GM19372 (cell line): ENCODE results near the gene TNFRSF13B.
"Not testable (repeated sequence)": the region's sequence is repeated elsewhere in the genome, so short reads cannot be mapped to it uniquely, and the experiment has no call there.

Source experiments
- ATAC-seq: cut with Tn5 transposase; IDR thresholded peaks from one replicate; pipeline ENCODE4 v1.9.1; 2021; ENCODE audit warnings: mild to moderate bottlenecking, low read depth, moderate library complexity; ENCODE audit not compliant: unreplicated experiment

The TNFRSF13B gene

GRCh38 chr17:16971458-16972338, at the start of gene TNFRSF13B:
TNFRSF13B (minus strand) TSS chr17:16972118; CDS start chr17:16972075, 43 bp downstream.
- peak; percentile 32 for ATAC-seq

GRCh38 chr17:17021194-17021863, 49.4 kb upstream of the TNFRSF13B start:
- ATAC-seq: no peak

GRCh38 chr17:17020821-17021193, 48.9 kb upstream of the TNFRSF13B start:
- no peak for ATAC-seq

- no peak for ATAC-seq
Observed at GRCh38 chr17:17019891-17020456, 48.1 kb upstream of the TNFRSF13B start.

- ATAC-seq: no peak
Observed at GRCh38 chr17:17019430-17019762, 47.5 kb upstream of the TNFRSF13B start.

GRCh38 chr17:17018612-17019429, 46.9 kb upstream of the TNFRSF13B start:
- no peak for ATAC-seq

- no peak for ATAC-seq
Observed at GRCh38 chr17:17018021-17018441, 46.1 kb upstream of the TNFRSF13B start.

- no peak for ATAC-seq
Observed at GRCh38 chr17:17017343-17018014, 45.6 kb upstream of the TNFRSF13B start.

- ATAC-seq: not testable (repeated sequence)
Observed at GRCh38 chr17:17016199-17017197, 44.6 kb upstream of the TNFRSF13B start.

- no peak for ATAC-seq
Observed at GRCh38 chr17:17015230-17015629, 43.3 kb upstream of the TNFRSF13B start.

GRCh38 chr17:17014748-17015124, 42.8 kb upstream of the TNFRSF13B start:
- not testable (repeated sequence) for ATAC-seq

GRCh38 chr17:17013828-17014747, 42.2 kb upstream of the TNFRSF13B start:
- not testable (repeated sequence) for ATAC-seq

GRCh38 chr17:17011043-17011907, 39.4 kb upstream of the TNFRSF13B start:
- not testable (repeated sequence) for ATAC-seq

GRCh38 chr17:17010545-17011034, 38.7 kb upstream of the TNFRSF13B start:
- not testable (repeated sequence) for ATAC-seq

- not testable (repeated sequence) for ATAC-seq
Observed at GRCh38 chr17:17009972-17010371, 38.1 kb upstream of the TNFRSF13B start.

GRCh38 chr17:17008621-17009397, 36.9 kb upstream of the TNFRSF13B start:
- not testable (repeated sequence) for ATAC-seq
